HepG2 (cell line): ENCODE measurements around the gene AIF1. TPM values are rescaled to one million over a fixed set of nuclear protein-coding genes. Genes with fewer than 3 reads are reported as not detected.

Experiments used
- ATAD3A ChIP-seq: sonication (generic); formaldehyde crosslinking; IDR thresholded peaks from 2 replicates; pipeline ENCODE4 v1.4.0; 2020; ENCODE audit warnings: missing genetic modification reagents
- CREB1 ChIP-seq, 2 experiments: fragments of 450-650 bp in 1 of 2; IDR thresholded peaks; 2 replicates each; pipeline ENCODE4 v1.6.1; 2016 to 2017; ENCODE audit warnings: control low read depth in 1 of 2, mild to moderate bottlenecking in 1 of 2, missing compliant biosample characterization in 1 of 2, missing genetic modification characterization in 1 of 2
- CTCF ChIP-seq: sonication (generic); formaldehyde crosslinking; IDR thresholded peaks from 2 replicates; pipeline ENCODE4 v1.5.0; 2020; ENCODE audit warnings: mild to moderate bottlenecking, missing genetic modification reagents, moderate library complexity
- EED ChIP-seq: sonication (generic); formaldehyde crosslinking; IDR thresholded peaks from 2 replicates; pipeline ENCODE4 v1.5.0; 2020; ENCODE audit warnings: mild to moderate bottlenecking, missing genetic modification reagents
- EP300 ChIP-seq, 3 experiments: sonication (generic) in 1 of 3; formaldehyde crosslinking in 1 of 3; IDR thresholded peaks; 2 replicates each; pipeline versions ENCODE4 v1.5.1 to v1.6.1; 2011 to 2020; ENCODE audit warnings: low read depth in 2 of 3, low read length in 2 of 3, borderline replicate concordance in 1 of 3, improper control_type of control experiment in 1 of 3, mild to moderate bottlenecking in 1 of 3, missing genetic modification reagents in 1 of 3, moderate library complexity in 1 of 3
- FOXM1 ChIP-seq: sonication (generic); formaldehyde crosslinking; IDR thresholded peaks from 2 replicates; pipeline ENCODE4 v1.5.0; 2020; ENCODE audit warnings: missing genetic modification reagents
- PLSCR1 ChIP-seq: sonication (generic); formaldehyde crosslinking; IDR thresholded peaks from 2 replicates; pipeline ENCODE4 v1.5.0; 2020; ENCODE audit warnings: missing genetic modification reagents, mild to moderate bottlenecking, borderline replicate concordance
- POLR2AphosphoS5 ChIP-seq: IDR thresholded peaks from 2 replicates; pipeline ENCODE4 v1.6.1; 2012; ENCODE audit warnings: low read depth, low read length
- SALL2 ChIP-seq: sonication (generic); formaldehyde crosslinking; IDR thresholded peaks from 2 replicates; pipeline ENCODE4 v1.8.1; 2023; ENCODE audit warnings: mild to moderate bottlenecking, missing genetic modification reagents, inconsistent platforms
- TCF7 ChIP-seq: sonication (generic); IDR thresholded peaks from 2 replicates; pipeline ENCODE4 v1.6.1; 2016; ENCODE audit warnings: antibody characterized with exemption, low read depth
- ZBTB3 ChIP-seq: sonication (generic); formaldehyde crosslinking; IDR thresholded peaks from 2 replicates; pipeline ENCODE4 v1.4.0; 2020; ENCODE audit warnings: low read depth, mild to moderate bottlenecking, moderate library complexity, missing genetic modification reagents, borderline replicate concordance
- ZFP36 ChIP-seq: fragments of 150-350 bp; IDR thresholded peaks from 2 replicates; pipeline ENCODE4 v1.6.1; 2018; ENCODE audit warnings: borderline replicate concordance, low read length, low read depth; ENCODE audit not compliant: partially characterized antibody
- ZNF121 ChIP-seq: sonication (generic); formaldehyde crosslinking; IDR thresholded peaks from 2 replicates; pipeline ENCODE4 v1.5.0; 2020; ENCODE audit warnings: mild to moderate bottlenecking, missing genetic modification reagents
- ZNF460 ChIP-seq: sonication (generic); formaldehyde crosslinking; IDR thresholded peaks from 2 replicates; pipeline ENCODE4 v1.5.1; 2020; ENCODE audit warnings: missing genetic modification reagents, mild to moderate bottlenecking, borderline replicate concordance
- ZNF780A ChIP-seq: sonication (generic); formaldehyde crosslinking; IDR thresholded peaks from 2 replicates; pipeline ENCODE4 v1.8.0; 2022; ENCODE audit warnings: mild to moderate bottlenecking, missing genetic modification reagents, moderate library complexity
- polyA plus RNA-seq, 8 experiments: library from polyadenylated mRNA; depleted of rRNA in 3 of 8; stranded (reverse) in 7 of 8; unstranded in 1 of 8; fragments of >200 nt; fragmentation: Illumina TruSeq in 4 of 8; extraction: Trizol in 4 of 8; gene quantifications; 2 replicates each; pipeline versions ENCODE4 v1.2.1 to v1.2.3, GENCODE V29; 2011 to 2016; ENCODE audit warnings: low read depth in 4 of 8, missing spikeins in 1 of 8, mixed read lengths in 1 of 8; ENCODE audit not compliant: insufficient read depth in 1 of 8
- total RNA-seq, 5 experiments: library from RNA; depleted of rRNA; stranded (reverse); fragments of >200 nt; fragmentation: Illumina TruSeq; extraction: Trizol; gene quantifications; 2 replicates each; pipeline ENCODE4 v1.2.3, GENCODE V29; 2016; ENCODE audit warnings: low read depth in 1 of 5
- TF ChIP-seq, protein P1 (sequence below): sonication (generic); formaldehyde crosslinking; conservative IDR thresholded peaks from 2 replicates; pipeline ENCODE4 v1.8.1; 2023; ENCODE audit warnings: missing genetic modification reagents
- TF ChIP-seq, protein P2 (sequence below): sonication (generic); formaldehyde crosslinking; IDR thresholded peaks from 2 replicates; pipeline ENCODE4 v1.8.0; 2022; ENCODE audit warnings: mild to moderate bottlenecking, missing genetic modification reagents, moderate library complexity
- TF ChIP-seq, protein P3 (sequence below): sonication (generic); formaldehyde crosslinking; IDR thresholded peaks from 2 replicates; pipeline ENCODE4 v1.4.0; 2020; ENCODE audit warnings: missing genetic modification reagents

Gene AIF1
- total and polyA plus RNA-seq, 2 of the 13 experiments (the other 11 are each of a cell fraction or from before 2014, with no cell fraction given): 1.5 TPM; not detected in 1

DNA sequence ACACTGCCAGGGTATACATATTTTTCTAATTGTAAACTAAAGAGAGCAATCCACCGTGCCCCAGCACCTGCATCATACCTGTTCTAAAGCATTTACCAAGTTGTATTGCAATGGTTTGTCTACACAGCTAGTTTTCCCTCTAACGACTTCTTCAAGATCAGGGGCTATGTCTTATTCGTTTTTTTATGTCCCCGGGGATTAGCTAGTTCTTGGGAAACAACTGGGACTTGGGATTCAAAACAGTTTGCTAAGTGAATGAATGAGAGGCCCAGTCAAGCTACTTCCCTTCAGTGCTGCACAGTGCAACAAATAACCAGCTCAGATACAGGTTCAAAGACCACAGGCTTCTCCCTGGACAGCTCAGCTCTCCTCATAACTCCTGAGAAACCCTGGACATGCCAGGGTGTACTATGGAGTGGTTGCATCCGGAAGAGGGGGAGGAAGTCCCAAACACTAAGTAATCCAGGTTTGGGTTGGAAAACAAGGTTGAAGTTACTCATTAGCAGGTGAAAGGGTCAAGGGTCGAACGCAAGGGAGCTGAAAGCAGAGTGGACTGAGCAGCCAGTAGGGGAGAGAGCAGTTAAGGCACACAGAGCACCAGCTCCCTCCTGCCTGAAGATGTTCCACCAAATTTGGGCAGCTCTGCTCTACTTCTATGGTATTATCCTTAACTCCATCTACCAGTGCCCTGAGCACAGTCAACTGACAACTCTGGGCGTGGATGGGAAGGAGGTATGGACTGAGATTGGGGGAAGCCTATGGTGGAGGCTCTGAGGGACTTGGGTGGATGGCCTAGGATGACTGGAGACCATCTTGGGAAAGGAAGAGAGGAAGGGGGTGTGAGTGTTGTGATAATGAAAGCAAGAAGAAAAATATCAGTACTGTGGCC lies 40.6 kb downstream of the AIF1 start, which contains the start of gene APOM (continued):
- TF ChIP-seq, protein P1, sequence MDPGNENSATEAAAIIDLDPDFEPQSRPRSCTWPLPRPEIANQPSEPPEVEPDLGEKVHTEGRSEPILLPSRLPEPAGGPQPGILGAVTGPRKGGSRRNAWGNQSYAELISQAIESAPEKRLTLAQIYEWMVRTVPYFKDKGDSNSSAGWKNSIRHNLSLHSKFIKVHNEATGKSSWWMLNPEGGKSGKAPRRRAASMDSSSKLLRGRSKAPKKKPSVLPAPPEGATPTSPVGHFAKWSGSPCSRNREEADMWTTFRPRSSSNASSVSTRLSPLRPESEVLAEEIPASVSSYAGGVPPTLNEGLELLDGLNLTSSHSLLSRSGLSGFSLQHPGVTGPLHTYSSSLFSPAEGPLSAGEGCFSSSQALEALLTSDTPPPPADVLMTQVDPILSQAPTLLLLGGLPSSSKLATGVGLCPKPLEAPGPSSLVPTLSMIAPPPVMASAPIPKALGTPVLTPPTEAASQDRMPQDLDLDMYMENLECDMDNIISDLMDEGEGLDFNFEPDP (CRISPR knock-in tag): no peak
- TF ChIP-seq ZNF121 (peak; percentile 65; the same call in 1 of the 2 replicates), EED (no peak), FOXM1 (0 out of 2 replicates have a peak, but pooled peaks have one; percentile 50), CREB1 (IDR thresholded peaks at IDR 0.05) (no peak), CREB1 (CRISPR knock-in tag; IDR thresholded peaks at IDR 0.05) (no peak), CTCF (CRISPR knock-in tag) (peak; percentile 47), TCF7 (peak; percentile 52; the same call in 1 of the 2 replicates), ZNF460 (CRISPR knock-in tag) (no peak; the same call in 1 of the 2 replicates), ZFP36 (peak; percentile 24), POLR2AphosphoS5 (peak; percentile 100), EP300 (IDR thresholded peaks at IDR 0.05; ENCODE audit: low read depth in 2 of 2, low read length in 2 of 2) (peak in 1 of 2 experiments; percentile 95; a peak in 2 of 4 replicates), EP300 (CRISPR knock-in tag; IDR thresholded peaks at IDR 0.05; ENCODE audit: borderline replicate concordance) (peak; percentile 81; the same call in 1 of the 2 replicates), ATAD3A (CRISPR knock-in tag) (no peak), ZBTB3 (CRISPR knock-in tag) (peak; percentile 91), SALL2 (CRISPR knock-in tag) (peak; percentile 83; the same call in 1 of the 2 replicates), ZNF780A (peak; percentile 73), PLSCR1 (CRISPR knock-in tag) (no peak; the same call in 1 of the 2 replicates)
- TF ChIP-seq, protein P2, sequence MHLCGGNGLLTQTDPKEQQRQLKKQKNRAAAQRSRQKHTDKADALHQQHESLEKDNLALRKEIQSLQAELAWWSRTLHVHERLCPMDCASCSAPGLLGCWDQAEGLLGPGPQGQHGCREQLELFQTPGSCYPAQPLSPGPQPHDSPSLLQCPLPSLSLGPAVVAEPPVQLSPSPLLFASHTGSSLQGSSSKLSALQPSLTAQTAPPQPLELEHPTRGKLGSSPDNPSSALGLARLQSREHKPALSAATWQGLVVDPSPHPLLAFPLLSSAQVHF (CRISPR knock-in tag): 0 out of 2 replicates have a peak, but pooled peaks have one; percentile 68
- TF ChIP-seq, protein P3, sequence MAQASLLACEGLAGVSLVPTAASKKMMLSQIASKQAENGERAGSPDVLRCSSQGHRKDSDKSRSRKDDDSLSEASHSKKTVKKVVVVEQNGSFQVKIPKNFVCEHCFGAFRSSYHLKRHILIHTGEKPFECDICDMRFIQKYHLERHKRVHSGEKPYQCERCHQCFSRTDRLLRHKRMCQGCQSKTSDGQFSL: peak; percentile 91
